Gastroesophageal sphincter (tissue), 3 donors: ENCODE results near the gene TUSC2.

Source experiments
- CTCF ChIP-seq, 4 experiments: fragments of 200-600 bp in 2 of 4; fragments of 450-650 bp in 2 of 4; sonication (generic) in 1 of 4; IDR thresholded peaks; one replicate each; pipeline ENCODE4 v1.5.1; 2017 to 2019; ENCODE audit warnings: antibody characterized with exemption in 4 of 4, mild to moderate bottlenecking in 2 of 4, moderate library complexity in 2 of 4
- POLR2A ChIP-seq, 2 donors: fragments of 450-650 bp; IDR thresholded peaks; one replicate each; pipeline ENCODE4 v1.6.1; 2017; ENCODE audit warnings: antibody characterized with exemption in 2 of 2, mild to moderate bottlenecking in 2 of 2, moderate library complexity in 1 of 2
- POLR2AphosphoS5 ChIP-seq: sonication (generic); formaldehyde crosslinking; IDR thresholded peaks from one replicate; pipeline ENCODE4 v1.6.1; 2017; ENCODE audit warnings: antibody characterized with exemption

- TF ChIP-seq CTCF (IDR thresholded peaks at IDR 0.05) (no peak), POLR2AphosphoS5 (no peak), POLR2A (IDR thresholded peaks at IDR 0.05) (no peak)
Observed at GRCh38 chr3:50317300-50317699, 10.7 kb downstream of the TUSC2 start.
